DND-41 (cell line): ENCODE results near the gene TMEM214.

Experiments
- EZH2 ChIP-seq: IDR thresholded peaks from 3 replicates; pipeline ENCODE4 v1.6.1; 2012; ENCODE audit warnings: borderline replicate concordance, low read depth, mild to moderate bottlenecking, moderate library complexity, low read length, inconsistent platforms; ENCODE audit not compliant: severe bottlenecking
- TF ChIP-seq, protein P1 (sequence below): IDR thresholded peaks from 2 replicates; pipeline ENCODE4 v1.5.1; 2012; ENCODE audit warnings: borderline replicate concordance, low read length, moderate library complexity, mild to moderate bottlenecking; ENCODE audit not compliant: poor library complexity, severe bottlenecking; ENCODE audit errors: extremely low read depth

DNA sequence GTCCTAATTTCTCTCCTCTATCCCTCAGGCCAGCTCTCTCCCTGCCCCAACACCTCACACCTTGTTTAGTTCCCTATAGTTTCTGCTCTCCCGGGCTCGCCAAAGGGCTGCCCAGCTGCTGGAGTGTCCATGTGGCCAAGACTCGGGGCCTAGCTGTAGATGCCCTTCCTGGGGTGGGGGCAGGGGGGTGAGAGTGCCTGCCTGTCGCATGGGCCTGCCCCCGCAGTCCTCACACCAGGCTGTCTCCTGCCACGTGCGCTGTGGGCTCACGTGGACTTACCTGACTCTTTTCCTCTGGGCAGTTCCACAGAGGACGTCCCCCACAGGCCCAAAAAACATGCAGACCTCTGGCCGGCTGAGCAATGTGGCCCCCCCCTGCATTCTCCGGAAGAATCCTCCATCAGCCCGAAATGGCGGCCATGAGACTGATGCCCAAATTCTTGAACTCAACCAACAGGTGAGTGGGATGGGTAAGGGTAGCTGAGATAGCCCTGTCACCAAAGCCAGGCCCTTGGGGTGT is 7.4 kb upstream of the TMEM214 start:
- TF ChIP-seq, protein P1, sequence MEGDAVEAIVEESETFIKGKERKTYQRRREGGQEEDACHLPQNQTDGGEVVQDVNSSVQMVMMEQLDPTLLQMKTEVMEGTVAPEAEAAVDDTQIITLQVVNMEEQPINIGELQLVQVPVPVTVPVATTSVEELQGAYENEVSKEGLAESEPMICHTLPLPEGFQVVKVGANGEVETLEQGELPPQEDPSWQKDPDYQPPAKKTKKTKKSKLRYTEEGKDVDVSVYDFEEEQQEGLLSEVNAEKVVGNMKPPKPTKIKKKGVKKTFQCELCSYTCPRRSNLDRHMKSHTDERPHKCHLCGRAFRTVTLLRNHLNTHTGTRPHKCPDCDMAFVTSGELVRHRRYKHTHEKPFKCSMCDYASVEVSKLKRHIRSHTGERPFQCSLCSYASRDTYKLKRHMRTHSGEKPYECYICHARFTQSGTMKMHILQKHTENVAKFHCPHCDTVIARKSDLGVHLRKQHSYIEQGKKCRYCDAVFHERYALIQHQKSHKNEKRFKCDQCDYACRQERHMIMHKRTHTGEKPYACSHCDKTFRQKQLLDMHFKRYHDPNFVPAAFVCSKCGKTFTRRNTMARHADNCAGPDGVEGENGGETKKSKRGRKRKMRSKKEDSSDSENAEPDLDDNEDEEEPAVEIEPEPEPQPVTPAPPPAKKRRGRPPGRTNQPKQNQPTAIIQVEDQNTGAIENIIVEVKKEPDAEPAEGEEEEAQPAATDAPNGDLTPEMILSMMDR, result no peak
- TF ChIP-seq EZH2, result no peak
